ENCODE data around the gene RSRC2. TPM values are rescaled to one million over a fixed set of nuclear protein-coding genes. Genes with fewer than 3 reads are reported as not detected.

The RSRC2 gene
- total and polyA plus RNA-seq, 9 of the 15 experiments (the other 6 are each of a cell fraction or from before 2014, with no cell fraction given), result 52.6 to 123 (median 80.3) TPM

DNA sequence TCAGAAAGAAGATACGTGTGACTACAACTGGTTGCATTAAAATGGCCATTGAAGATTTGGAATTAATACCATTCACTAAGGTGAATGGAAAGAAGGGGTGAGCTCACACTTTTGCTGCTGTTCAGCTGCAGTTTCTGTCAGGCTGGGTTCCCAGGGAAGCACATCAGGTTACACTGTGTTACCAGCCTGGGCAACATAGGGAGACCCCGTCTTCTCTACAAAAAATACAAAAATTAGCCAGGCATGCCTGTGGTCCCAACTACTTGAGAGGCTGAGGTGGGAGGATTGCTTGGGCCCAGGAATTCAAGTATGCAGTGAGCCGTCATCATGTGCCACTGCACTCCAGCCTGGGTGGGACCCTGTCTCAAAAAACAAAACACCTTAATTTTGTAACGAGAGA, 13.1 kb downstream of the RSRC2 start:
- no peak for DNase-seq (ENCODE audit: extremely low read depth in 1 of 4, low spot score in 3 of 4)
- Histone ChIP-seq H3K4me3 (no peak overlapping the region), H3K4me1 (replicated peaks in 1 of 2; ENCODE audit: control insufficient read depth in 2 of 2, insufficient read depth in 2 of 2, low read length in 2 of 2) (no peaks in the 10 kb centered on the region; a peak in 1 of 5 replicates), H3K4me2 (ENCODE audit: insufficient read depth, low read length) (no peak overlapping the region), H2AFZ (ENCODE audit: low read depth, low read length) (no peak overlapping the region), H3K9me1 (ENCODE audit: control insufficient read depth, insufficient read depth, low read length) (no peaks in the 10 kb centered on the region), H3K36me3 (ENCODE audit: control insufficient read depth, insufficient read depth, low read length) (peaks cover 97% of the 10 kb centered on the region), H4K20me1 (replicated peaks; ENCODE audit: control insufficient read depth, insufficient read depth, low read length) (no peaks in the 10 kb centered on the region; the same call in 1 of the 2 replicates), H3K9me3 (replicated peaks; ENCODE audit: control insufficient read depth, insufficient read depth, low read depth, low read length) (no peaks in the 10 kb centered on the region), H3K9ac (ENCODE audit: insufficient read depth in 1 of 2, low read depth in 2 of 2, low read length in 2 of 2) (no peak overlapping the region), H3K27me3 (ENCODE audit: control insufficient read depth in 2 of 2, insufficient read depth in 2 of 2, low read length in 2 of 2) (no peaks in the 10 kb centered on the region), H3K79me2 (ENCODE audit: control insufficient read depth, insufficient read depth, low read length) (peaks cover 55% of the 10 kb centered on the region), H3K27ac (ENCODE audit: extremely low read depth, low read depth, low read length) (no peak overlapping the region)
- FAIRE-seq, result no peak
- WGBS (ENCODE audit: insufficient coverage, low coverage, missing lambda C conversion rate), result 99% methylated on average over 4 of the region's 4 CpGs
- ATAC-seq, result no peak
- ChIA-PET CTCF (ENCODE audit: low intra/inter-chr PET ratio) (no interaction called here), POLR2A (interaction anchor here (0.6 to 8.3 kb wide), 4 partner anchors 8 to 1118 kb away, joined by 3 to 96 read pairs (median 50); partner anchors contain the start of genes KNTC1, RSRC2 and ZCCHC8)
- in situ Hi-C loops (cut with MboI) (no loop called here), intact Hi-C loops (cut with micrococcal nuclease) (no loop called here)
- BruUV-seq (replicated peaks), result no TSS peak
- no peak for TF ChIP-seq CC2D1A (IDR thresholded peaks at IDR 0.05)
- TF ChIP-seq NR3C1 (CRISPR knock-in tag; IDR thresholded peaks at IDR 0.05), result no peak
- TF ChIP-seq NR2F6 (CRISPR knock-in tag; IDR thresholded peaks at IDR 0.05), result no peak
- TF ChIP-seq, protein P1, sequence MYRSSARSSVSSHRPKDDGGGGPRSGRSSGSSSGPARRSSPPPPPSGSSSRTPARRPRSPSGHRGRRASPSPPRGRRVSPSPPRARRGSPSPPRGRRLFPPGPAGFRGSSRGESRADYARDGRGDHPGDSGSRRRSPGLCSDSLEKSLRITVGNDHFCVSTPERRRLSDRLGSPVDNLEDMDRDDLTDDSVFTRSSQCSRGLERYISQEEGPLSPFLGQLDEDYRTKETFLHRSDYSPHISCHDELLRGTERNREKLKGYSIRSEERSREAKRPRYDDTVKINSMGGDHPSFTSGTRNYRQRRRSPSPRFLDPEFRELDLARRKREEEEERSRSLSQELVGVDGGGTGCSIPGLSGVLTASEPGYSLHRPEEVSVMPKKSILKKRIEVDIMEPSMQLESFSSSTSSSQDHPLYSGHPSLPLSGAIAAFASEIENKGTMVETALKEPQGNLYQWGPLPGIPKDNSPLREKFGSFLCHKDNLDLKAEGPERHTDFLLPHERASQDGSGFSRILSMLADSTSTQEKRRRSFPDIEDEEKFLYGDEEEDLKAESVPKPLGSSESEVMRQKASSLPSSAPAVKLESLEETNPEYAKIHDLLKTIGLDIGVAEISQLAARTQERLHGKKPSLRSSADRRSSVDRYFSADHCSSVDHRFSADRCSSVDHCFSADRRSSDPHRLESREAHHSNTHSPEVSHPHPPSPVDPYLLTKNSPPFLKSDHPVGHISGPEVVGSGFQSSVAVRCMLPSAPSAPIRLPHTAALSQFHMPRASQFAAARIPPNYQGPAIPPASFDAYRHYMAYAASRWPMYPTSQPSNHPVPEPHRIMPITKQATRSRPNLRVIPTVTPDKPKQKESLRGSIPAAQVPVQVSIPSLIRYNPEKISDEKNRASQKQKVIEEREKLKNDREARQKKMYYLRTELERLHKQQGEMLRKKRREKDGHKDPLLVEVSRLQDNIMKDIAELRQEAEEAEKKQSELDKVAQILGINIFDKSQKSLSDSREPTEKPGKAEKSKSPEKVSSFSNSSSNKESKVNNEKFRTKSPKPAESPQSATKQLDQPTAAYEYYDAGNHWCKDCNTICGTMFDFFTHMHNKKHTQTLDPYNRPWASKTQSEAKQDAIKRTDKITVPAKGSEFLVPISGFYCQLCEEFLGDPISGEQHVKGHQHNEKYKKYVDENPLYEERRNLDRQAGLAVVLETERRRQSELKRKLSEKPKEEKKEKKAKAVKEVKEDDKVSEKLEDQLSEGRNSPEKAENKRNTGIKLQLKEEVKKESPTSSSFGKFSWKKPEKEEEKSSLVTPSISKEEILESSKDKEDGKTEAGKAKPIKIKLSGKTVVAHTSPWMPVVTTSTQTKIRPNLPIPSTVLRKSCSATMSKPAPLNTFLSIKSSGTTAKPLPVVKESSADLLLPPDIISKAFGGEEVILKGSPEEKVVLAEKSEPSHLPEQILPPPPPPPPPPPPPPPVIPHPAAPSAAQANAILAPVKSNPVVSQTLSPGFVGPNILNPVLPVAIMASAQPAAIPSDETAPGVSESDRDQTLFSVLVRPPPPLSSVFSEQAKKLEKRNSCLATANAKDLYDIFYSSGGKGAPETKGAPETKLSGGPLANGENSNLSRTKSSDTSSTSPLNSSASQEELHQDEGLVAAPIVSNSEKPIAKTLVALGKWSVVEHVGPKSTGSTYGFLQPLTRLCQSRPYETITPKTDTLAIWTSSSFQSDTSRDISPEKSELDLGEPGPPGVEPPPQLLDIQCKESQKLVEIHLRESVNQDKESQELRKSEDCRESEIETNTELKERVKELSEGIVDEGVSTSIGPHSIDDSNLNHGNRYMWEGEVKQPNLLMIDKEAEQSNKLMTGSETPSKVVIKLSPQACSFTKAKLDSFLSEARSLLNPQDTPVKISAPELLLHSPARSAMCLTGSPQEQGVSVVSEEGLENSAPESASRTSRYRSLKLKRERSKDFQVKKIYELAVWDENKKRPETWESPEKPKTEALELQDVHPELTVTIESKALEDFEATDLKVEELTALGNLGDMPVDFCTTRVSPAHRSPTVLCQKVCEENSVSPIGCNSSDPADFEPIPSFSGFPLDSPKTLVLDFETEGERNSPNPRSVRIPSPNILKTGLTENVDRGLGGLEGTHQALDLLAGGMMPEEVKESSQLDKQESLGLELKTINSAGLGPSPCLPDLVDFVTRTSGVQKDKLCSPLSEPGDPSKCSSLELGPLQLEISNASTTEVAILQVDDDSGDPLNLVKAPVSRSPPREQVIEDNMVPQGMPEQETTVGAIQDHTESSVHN (IDR thresholded peaks at IDR 0.05; ENCODE audit: borderline replicate concordance in 1 of 2, low read depth in 1 of 2), result no peak
- TF ChIP-seq, protein P2, sequence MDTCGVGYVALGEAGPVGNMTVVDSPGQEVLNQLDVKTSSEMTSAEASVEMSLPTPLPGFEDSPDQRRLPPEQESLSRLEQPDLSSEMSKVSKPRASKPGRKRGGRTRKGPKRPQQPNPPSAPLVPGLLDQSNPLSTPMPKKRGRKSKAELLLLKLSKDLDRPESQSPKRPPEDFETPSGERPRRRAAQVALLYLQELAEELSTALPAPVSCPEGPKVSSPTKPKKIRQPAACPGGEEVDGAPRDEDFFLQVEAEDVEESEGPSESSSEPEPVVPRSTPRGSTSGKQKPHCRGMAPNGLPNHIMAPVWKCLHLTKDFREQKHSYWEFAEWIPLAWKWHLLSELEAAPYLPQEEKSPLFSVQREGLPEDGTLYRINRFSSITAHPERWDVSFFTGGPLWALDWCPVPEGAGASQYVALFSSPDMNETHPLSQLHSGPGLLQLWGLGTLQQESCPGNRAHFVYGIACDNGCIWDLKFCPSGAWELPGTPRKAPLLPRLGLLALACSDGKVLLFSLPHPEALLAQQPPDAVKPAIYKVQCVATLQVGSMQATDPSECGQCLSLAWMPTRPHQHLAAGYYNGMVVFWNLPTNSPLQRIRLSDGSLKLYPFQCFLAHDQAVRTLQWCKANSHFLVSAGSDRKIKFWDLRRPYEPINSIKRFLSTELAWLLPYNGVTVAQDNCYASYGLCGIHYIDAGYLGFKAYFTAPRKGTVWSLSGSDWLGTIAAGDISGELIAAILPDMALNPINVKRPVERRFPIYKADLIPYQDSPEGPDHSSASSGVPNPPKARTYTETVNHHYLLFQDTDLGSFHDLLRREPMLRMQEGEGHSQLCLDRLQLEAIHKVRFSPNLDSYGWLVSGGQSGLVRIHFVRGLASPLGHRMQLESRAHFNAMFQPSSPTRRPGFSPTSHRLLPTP (IDR thresholded peaks at IDR 0.05; ENCODE audit: borderline replicate concordance, extremely low read depth, insufficient read length), result no peak
- no peak for TF ChIP-seq ATF1 (CRISPR knock-in tag; IDR thresholded peaks at IDR 0.05)
- TF ChIP-seq ATF1 (tag; IDR thresholded peaks at IDR 0.05), result no peak
- TF ChIP-seq ZNF668 (CRISPR knock-in tag; IDR thresholded peaks at IDR 0.05), result no peak
- TF ChIP-seq ZKSCAN3 (CRISPR knock-in tag; IDR thresholded peaks at IDR 0.05), result no peak
- no peak for TF ChIP-seq SIN3A (IDR thresholded peaks at IDR 0.05; ENCODE audit: borderline replicate concordance in 2 of 2, control insufficient read depth in 1 of 2, low read depth in 2 of 2, low read length in 2 of 2)
- TF ChIP-seq ZNF408 (CRISPR knock-in tag; IDR thresholded peaks at IDR 0.05; ENCODE audit: low read depth), result no peak
- TF ChIP-seq ESRRB (CRISPR knock-in tag; IDR thresholded peaks at IDR 0.05; ENCODE audit: borderline replicate concordance), result no peak
- TF ChIP-seq ZNF41 (CRISPR knock-in tag; conservative IDR thresholded peaks at IDR 0.05), result no peak

Data from K562 (cell line).